Right forelimb (tissue), 1 donor: Measurements from ENCODE around the gene HRH1.
"Not testable (repeated sequence)": the region's sequence is repeated elsewhere in the genome, so short reads cannot be mapped to it uniquely, and the experiment has no call there.

Experiments used
- DNase-seq: peaks from one replicate; pipeline ENCODE4 v3.0.0-alpha.2; 2018

HRH1 gene

GRCh38 chr3:11143476-11143875 lies 10.8 kb upstream of the HRH1 start:
- no peak for DNase-seq

DNA sequence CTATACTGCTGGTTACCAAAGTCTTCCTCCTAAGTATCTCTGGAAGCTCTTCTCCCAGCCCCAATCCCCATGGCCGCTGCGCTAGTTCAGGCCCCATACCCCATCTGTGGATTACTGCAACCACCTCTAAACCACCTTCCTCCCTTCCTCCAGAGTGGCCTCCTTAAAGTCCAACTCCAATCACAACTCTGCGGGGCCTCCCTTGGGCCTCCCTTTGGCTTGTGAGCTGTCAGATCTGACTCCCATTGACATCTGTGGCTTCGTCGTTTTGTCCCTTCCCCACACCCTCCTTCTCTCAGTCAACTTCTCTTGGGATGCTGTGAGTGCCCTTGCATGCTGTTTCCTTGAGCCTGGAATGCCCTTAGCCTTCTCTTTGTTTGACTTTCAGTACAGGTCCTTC lies 9.3 kb upstream of the HRH1 start:
- DNase-seq, result no peak

- no peak for DNase-seq
Measured at GRCh38 chr3:11145888-11146287, 8.4 kb upstream of the HRH1 start.

GRCh38 chr3:11146773-11147660 lies 7.3 kb upstream of the HRH1 start:
- no peak for DNase-seq

DNA sequence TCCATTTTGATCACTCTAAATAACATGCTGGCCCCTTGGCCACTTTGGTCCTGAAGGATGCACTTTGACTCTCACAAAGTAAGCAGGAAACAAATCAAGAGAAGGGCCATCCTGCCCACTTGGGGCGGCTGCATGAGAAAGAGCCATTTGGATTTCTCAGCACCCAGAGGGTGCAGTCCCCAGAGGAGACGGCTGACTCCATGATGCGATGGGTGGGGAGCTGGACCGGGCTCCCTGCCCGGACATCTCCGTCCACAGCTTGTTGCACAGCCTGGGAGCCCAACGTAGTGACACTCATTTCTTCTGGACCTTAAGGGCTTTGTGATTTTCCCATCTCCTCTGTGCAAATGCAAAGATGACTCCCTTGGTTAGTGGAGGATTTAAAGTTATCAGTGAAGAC lies 4.0 kb upstream of the HRH1 start:
- DNase-seq, result no peak

DNA sequence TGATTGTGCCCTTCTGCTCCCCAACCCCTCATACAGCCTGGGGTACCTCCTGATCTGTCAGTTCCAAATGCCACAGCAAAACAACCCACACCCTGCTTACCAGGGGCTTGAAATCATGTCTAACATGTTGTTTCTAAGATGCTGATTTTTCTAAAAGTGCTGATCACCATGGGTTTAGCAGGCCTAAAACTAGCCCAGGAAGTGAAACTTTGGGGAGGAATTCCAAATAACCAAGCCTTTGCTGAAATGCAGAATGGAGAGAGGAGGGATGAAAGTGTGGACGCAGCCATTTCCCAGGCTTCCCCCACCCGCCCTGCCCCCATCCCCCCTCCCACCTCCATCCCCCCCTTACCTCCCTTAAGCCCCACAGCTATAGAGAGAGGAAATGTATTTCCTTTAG lies 2.0 kb upstream of the HRH1 start:
- peak; percentile 34 for DNase-seq

DNA sequence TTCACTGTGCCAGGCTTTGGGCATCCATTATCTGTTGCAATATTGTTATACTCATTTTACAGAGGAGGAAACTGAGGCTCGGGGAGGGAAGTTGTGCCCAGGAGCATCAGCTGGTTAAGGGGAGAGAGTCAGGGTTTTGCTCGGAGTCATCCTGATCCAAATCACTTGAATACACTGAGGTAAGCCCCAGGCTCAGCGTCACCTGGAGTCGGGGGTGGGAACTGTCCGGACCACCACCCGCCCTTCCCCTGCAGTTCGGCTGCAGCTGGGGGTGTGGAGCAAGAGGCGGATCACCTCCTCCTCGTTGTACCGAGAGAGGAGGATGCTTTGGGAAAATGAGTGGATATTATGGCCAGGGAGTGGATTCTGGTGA lies 646 bp downstream of the HRH1 start:
- no peak for DNase-seq

DNA sequence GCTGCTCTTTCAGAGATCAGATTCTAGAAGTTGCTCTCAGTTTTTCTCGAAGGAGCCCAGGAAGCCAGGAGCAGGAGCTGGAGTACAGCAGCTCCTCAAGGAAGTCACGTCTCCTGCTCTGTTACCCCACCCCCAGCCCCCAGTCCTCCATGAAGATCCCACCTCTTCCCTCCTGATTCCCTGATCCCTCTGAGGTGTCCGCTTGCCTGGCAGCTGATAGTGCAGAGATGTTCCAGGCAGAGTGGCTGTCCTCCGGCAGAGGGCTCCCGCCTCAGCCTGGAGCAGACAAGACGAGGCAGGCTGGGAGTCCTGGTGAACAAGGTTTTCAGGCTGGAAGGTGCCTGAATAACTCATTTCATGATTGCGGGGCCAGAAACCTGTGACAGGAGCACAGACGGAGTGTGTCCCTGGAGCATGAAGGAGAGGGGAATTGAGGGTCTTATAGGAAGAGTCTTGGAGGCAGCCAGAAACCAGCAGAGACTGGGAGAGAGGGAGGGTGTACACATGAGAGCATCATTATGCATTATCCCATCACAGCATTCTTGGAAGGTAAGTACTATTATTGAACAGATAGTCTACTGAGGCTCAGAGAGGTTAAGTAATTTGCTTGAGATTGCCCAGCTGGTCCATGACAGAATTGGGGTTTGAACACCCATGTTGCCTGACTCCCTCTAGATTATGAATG lies 1.2 kb downstream of the HRH1 start:
- DNase-seq, result peak; percentile 84

DNA sequence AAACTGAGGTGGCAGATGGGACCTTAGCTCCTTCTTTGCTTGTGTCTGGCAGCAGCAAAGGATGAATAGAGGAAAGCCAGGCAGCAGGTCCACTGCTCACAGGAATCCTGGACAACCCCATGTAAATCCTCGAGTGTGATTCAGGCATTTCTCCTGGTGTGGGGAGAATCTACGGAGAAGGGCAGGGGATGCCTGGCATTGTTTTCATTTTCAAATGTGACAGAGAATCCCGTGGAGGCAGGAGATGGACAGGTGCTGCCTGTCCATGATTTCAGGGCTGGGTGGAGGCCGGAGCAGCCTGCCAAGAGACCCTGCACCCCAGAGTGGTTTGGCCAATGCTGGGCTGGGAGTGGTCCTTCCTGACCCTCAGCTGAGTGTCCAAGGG lies 1.7 kb downstream of the HRH1 start:
- no peak for DNase-seq

- no peak for DNase-seq
Measured at GRCh38 chr3:11157421-11157820, 3.1 kb downstream of the HRH1 start.

DNA sequence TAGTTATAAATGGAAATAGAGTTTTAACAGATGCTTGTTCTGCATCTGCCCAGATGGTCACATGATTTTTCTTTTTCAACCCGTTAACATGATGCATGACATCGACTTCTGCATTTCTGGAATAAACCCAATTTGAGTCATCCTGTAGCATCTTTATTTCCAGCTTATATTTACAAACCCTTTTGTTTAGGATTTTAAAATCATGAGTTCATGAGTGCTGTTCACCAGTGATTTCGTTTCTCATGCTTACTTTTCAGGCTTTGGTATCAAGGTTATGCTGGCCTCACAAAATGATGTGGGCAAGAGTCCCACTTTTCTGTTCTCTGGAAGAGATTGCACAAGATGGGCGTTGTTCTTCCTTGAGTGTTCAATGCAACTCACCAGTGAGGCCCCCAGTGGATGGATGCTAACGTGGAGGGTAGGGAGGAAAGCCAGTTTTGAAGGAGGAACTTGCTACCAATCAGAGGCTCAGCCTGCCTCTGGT lies 5.2 kb downstream of the HRH1 start:
- DNase-seq, result no peak

DNA sequence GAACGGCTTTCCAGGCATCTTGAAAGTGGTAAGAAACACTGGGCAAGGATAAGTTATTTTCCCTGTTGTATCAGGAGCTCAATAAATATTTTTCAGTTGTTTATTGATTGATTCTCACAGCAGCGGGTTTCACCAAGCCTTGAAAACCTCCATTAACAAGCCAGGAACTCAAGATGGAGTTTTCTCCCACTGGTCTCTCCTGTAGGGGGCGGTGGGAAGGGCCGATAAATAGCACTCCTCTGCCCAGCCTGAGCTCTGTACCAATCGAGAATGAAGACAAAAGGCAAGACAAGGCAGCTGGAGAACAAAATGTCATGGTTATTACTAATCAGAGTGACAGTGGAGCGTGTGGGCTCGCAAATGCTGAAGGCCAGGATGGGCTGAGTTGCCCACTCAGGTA lies 7.4 kb downstream of the HRH1 start:
- no peak for DNase-seq

- DNase-seq, result no peak
Measured at GRCh38 chr3:11162401-11163345, 8.4 kb downstream of the HRH1 start.

GRCh38 chr3:11164607-11165006 lies 10.3 kb downstream of the HRH1 start:
- DNase-seq, result no peak

- no peak for DNase-seq
Measured at GRCh38 chr3:11165476-11165875, 11.2 kb downstream of the HRH1 start.

GRCh38 chr3:11166807-11167400 lies 12.6 kb downstream of the HRH1 start:
- DNase-seq, result not testable (repeated sequence)

GRCh38 chr3:11167590-11167989 lies 13.3 kb downstream of the HRH1 start:
- DNase-seq, result no peak

- DNase-seq, result peak; percentile 38
Measured at GRCh38 chr3:11168406-11168805, 14.1 kb downstream of the HRH1 start.

GRCh38 chr3:11168881-11169805 lies 14.8 kb downstream of the HRH1 start:
- DNase-seq, result no peak

DNA sequence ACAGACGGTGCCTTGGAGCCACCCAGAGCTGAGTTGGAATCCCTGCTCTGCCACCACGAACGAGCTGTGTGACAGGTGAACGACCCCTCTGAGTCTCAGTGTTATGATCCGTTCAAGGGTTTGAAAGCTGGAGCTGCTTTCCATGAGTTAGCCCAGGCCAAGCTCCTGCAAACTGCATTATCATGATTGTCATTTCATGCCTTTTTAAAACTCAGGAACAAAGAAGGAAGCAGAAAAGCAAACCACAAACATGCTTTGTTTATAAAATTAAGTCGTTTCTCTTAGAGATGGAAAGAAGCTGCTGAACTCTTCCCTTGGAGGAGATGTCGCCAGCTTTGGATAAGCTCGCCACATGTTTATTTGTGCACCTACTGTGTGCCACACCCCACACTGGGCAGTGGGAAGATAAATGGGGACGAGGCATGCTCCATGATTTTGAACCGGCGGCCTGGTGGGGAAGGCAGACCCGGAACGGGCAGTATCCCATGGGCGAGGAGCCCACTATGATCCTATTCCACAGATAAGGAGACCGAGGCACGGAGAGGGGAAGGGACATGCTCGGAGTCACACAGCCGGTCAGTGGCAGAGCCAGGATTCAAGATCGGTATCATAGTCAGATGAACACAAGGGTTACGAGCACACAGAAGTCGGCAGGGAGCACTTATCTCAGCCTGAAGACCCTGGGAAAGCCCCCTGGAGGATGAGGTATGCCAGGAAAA lies 15.9 kb downstream of the HRH1 start:
- no peak for DNase-seq
